HepG2 (cell line): ENCODE results near the gene ZBTB20. TPM values are rescaled to one million over a fixed set of nuclear protein-coding genes. Genes with fewer than 3 reads are reported as not detected.

ENCODE experiments used
- ATAC-seq: fragments of 200-7000 bp; cut with Tn5 transposase; 3 replicates; pipeline ENCODE4 v1.9.1; 2020; ENCODE audit warnings: mild to moderate bottlenecking, moderate library complexity
- BruUV-seq: library from RNA; stranded (reverse); fragments of 400-500 nt; replicated peaks from 2 replicates; lab custom pipeline; 2021; lab: Mats Ljungman, UMichigan
- CTCF ChIA-PET: fragments of 300-600 bp; formaldehyde crosslinking; extraction: SDS; loops from one replicate; lab custom pipeline; 2021; ENCODE audit warnings: low total read pairs, inconsistent platforms, low intra/inter-chr PET ratio; lab: Yijun Ruan, JAX
- POLR2A ChIA-PET: fragments of 350-600 bp; sonication (Branson Sonifier 250); formaldehyde crosslinking; loops from one replicate; lab custom pipeline; 2020; ENCODE audit warnings: antibody characterized with exemption, inconsistent platforms; lab: Yijun Ruan, JAX
- DNase-seq: peaks from one replicate; pipeline ENCODE4 v3.0.0-alpha.2; 2015; ENCODE audit warnings: low spot score
- FAIRE-seq: peaks from 3 replicates; lab custom pipeline; 2011; peaks lifted over from hg19 to GRCh38; lab: Jason Lieb, UNC
- H2AFZ ChIP-seq: one replicate; pipeline ENCODE4 v1.6.1; 2011; ENCODE audit warnings: low read length, inconsistent platforms
- H3K27ac ChIP-seq: fragments of 300-600 bp; 3 replicates; pipeline ENCODE4 v1.8.0; 2011; ENCODE audit warnings: mixed run types, mild to moderate bottlenecking, mixed read lengths, low read length, inconsistent platforms; ENCODE audit not compliant: insufficient read depth; ENCODE audit errors: extremely low read length
- H3K27me3 ChIP-seq, 2 experiments: fragments of 200-600 bp in 1 of 2; 2 replicates in 1 of 2; 3 replicates in 1 of 2; pipeline versions ENCODE4 v1.6.0 to v1.8.0; 2011; ENCODE audit warnings: low read length in 2 of 2, mild to moderate bottlenecking in 2 of 2, moderate library complexity in 2 of 2, inconsistent platforms in 1 of 2; ENCODE audit not compliant: insufficient read depth in 2 of 2, control insufficient read depth in 1 of 2
- H3K36me3 ChIP-seq, 2 experiments: fragments of 200-600 bp in 1 of 2; replicated peaks in 1 of 2; 2 replicates in 1 of 2; 3 replicates in 1 of 2; pipeline versions ENCODE4 v1.5.1 to v1.8.0; 2011; ENCODE audit warnings: low read length in 2 of 2, inconsistent platforms in 1 of 2; ENCODE audit not compliant: insufficient read depth in 2 of 2, control insufficient read depth in 1 of 2
- H3K4me1 ChIP-seq: 2 replicates; pipeline ENCODE4 v1.5.1; 2012; ENCODE audit warnings: low read length, inconsistent platforms; ENCODE audit not compliant: insufficient read depth
- H3K4me2 ChIP-seq: 2 replicates; pipeline ENCODE4 v1.6.0; 2011; ENCODE audit warnings: low read depth, low read length, inconsistent platforms
- H3K4me3 ChIP-seq, 3 experiments: fragments of 200-600 bp in 1 of 3; sonication (generic), shearing (Covaris generic) in 1 of 3; replicated peaks in 1 of 3; 2 replicates each; pipeline ENCODE4 v1.5.1; 2011 to 2016; ENCODE audit warnings: low read length in 3 of 3, inconsistent platforms in 2 of 3, low read depth in 2 of 3, mild to moderate bottlenecking in 2 of 3, control low read depth in 1 of 3, mixed read lengths in 1 of 3; ENCODE audit not compliant: insufficient read depth in 1 of 3
- H3K79me2 ChIP-seq: one replicate; pipeline ENCODE4 v1.6.1; 2011; ENCODE audit warnings: low read length, inconsistent platforms; ENCODE audit not compliant: insufficient read depth
- H3K9ac ChIP-seq: 2 replicates; pipeline ENCODE4 v1.6.0; 2011; ENCODE audit warnings: mild to moderate bottlenecking, low read depth, low read length, inconsistent platforms; ENCODE audit not compliant: insufficient read depth
- H3K9me3 ChIP-seq: 2 replicates; pipeline ENCODE4 v1.5.1; 2012; ENCODE audit warnings: mild to moderate bottlenecking, low read length
- H4K20me1 ChIP-seq: 2 replicates; pipeline ENCODE4 v1.6.0; 2011; ENCODE audit warnings: inconsistent platforms, mild to moderate bottlenecking, low read length, moderate library complexity; ENCODE audit not compliant: insufficient read depth
- ATF7 ChIP-seq, 2 experiments: fragments of 450-650 bp in 1 of 2; sonication (generic) in 1 of 2; formaldehyde crosslinking in 1 of 2; IDR thresholded peaks; 2 replicates each; pipeline versions ENCODE4 v1.4.0 to v1.6.1; 2016 to 2020; ENCODE audit warnings: antibody characterized with exemption in 1 of 2, mild to moderate bottlenecking in 1 of 2, missing genetic modification reagents in 1 of 2
- ZBTB8A ChIP-seq: sonication (generic); formaldehyde crosslinking; IDR thresholded peaks from 2 replicates; pipeline ENCODE4 v1.4.0; 2020; ENCODE audit warnings: mild to moderate bottlenecking, low read depth, missing genetic modification reagents, borderline replicate concordance
- ZNF496 ChIP-seq: sonication (generic); formaldehyde crosslinking; IDR thresholded peaks from 2 replicates; pipeline ENCODE4 v1.8.1; 2023; ENCODE audit warnings: mild to moderate bottlenecking, moderate library complexity, missing genetic modification reagents; ENCODE audit not compliant: insufficient replicate concordance
- WGBS: methylation state at CpG from one replicate; pipeline ENCODE4 v1.1.6; 2017; ENCODE audit warnings: low lambda C conversion rate; 5-methylcytosine and 5-hydroxymethylcytosine counted together
- in situ Hi-C: cut with HindIII; loops from 2 replicates; pipeline ENCODE4 v1.10.0; 2017; ENCODE audit warnings: low pct_unique_long_range_greater_than_20kb; ENCODE audit not compliant: extremely low pct_ligation_motif_present
- intact Hi-C: fragments of 100-400 bp; cut with micrococcal nuclease; formaldehyde crosslinking; loops from one replicate; pipeline ENCODE4 v1.10.0; 2022; ENCODE audit not compliant: unreplicated experiment
- polyA plus RNA-seq, 8 experiments: library from polyadenylated mRNA; depleted of rRNA in 3 of 8; stranded (reverse) in 7 of 8; unstranded in 1 of 8; fragments of >200 nt; fragmentation: Illumina TruSeq in 4 of 8; extraction: Trizol in 4 of 8; gene quantifications; 2 replicates each; pipeline versions ENCODE4 v1.2.1 to v1.2.3, GENCODE V29; 2011 to 2016; ENCODE audit warnings: low read depth in 4 of 8, missing spikeins in 1 of 8, mixed read lengths in 1 of 8; ENCODE audit not compliant: insufficient read depth in 1 of 8
- total RNA-seq, 5 experiments: library from RNA; depleted of rRNA; stranded (reverse); fragments of >200 nt; fragmentation: Illumina TruSeq; extraction: Trizol; gene quantifications; 2 replicates each; pipeline ENCODE4 v1.2.3, GENCODE V29; 2016; ENCODE audit warnings: low read depth in 1 of 5
- TF ChIP-seq, protein P1 (sequence below): sonication (generic); formaldehyde crosslinking; IDR thresholded peaks from 2 replicates; pipeline ENCODE4 v1.4.0; 2020; ENCODE audit warnings: missing genetic modification reagents
- TF ChIP-seq, protein P2 (sequence below), 2 experiments: sonication (generic) in 1 of 2; formaldehyde crosslinking in 1 of 2; IDR thresholded peaks; 2 replicates each; pipeline versions ENCODE4 v1.6.1 to v1.9.0; 2014 to 2022; ENCODE audit warnings: antibody characterized with exemption in 1 of 2, borderline replicate concordance in 1 of 2, inconsistent platforms in 1 of 2, low read depth in 1 of 2, missing genetic modification reagents in 1 of 2
- TF ChIP-seq, protein P3 (sequence below): IDR thresholded peaks from 2 replicates; pipeline ENCODE4 v1.6.1; 2018; ENCODE audit warnings: missing genetic modification reagents, mild to moderate bottlenecking, missing compliant biosample characterization

ZBTB20 gene
- total and polyA plus RNA-seq, 2 of the 13 experiments (the other 11 are each of a cell fraction or from before 2014, with no cell fraction given), result 1.9 to 8.8 TPM

DNA sequence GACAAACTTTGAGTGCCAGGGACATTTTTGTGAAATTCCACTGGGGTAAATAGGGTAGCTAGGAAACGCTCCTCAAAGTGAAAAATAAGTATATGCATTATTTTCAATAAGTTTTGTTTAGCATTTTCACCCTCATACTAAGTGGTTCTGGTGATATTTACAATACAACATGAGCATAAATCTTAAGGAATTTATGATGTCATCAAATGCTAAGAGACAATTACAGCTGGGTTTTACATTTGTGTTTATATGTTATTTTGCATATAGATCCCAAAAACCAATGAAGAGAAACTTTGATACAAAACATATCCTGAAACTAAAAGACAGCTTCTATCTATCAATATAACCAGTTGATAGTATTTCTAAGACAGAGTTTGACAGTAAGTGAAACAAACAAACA lies 323.1 kb downstream of the ZBTB20 start:
- Histone ChIP-seq H3K27me3 (no peaks in the 10 kb centered on the region), H3K79me2 (no peaks in the 10 kb centered on the region), H3K4me2 (no peak overlapping the region), H3K4me1 (no peaks in the 10 kb centered on the region), H3K36me3 (no peaks in the 10 kb centered on the region), H3K9ac (no peak overlapping the region), H3K9me3 (no peaks in the 10 kb centered on the region), H4K20me1 (no peaks in the 10 kb centered on the region), H2AFZ (no peak overlapping the region), H3K4me3 (no peak overlapping the region), H3K27ac (no peak overlapping the region)
- no peak for ATAC-seq
- peak; percentile 86 for TF ChIP-seq ATF7 (IDR thresholded peaks at IDR 0.05)
- TF ChIP-seq ATF7 (CRISPR knock-in tag; IDR thresholded peaks at IDR 0.05), result no peak
- TF ChIP-seq, protein P1, sequence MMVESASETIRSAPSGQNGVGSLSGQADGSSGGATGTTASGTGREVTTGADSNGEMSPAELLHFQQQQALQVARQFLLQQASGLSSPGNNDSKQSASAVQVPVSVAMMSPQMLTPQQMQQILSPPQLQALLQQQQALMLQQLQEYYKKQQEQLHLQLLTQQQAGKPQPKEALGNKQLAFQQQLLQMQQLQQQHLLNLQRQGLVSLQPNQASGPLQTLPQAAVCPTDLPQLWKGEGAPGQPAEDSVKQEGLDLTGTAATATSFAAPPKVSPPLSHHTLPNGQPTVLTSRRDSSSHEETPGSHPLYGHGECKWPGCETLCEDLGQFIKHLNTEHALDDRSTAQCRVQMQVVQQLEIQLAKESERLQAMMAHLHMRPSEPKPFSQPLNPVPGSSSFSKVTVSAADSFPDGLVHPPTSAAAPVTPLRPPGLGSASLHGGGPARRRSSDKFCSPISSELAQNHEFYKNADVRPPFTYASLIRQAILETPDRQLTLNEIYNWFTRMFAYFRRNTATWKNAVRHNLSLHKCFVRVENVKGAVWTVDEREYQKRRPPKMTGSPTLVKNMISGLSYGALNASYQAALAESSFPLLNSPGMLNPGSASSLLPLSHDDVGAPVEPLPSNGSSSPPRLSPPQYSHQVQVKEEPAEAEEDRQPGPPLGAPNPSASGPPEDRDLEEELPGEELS (CRISPR knock-in tag), result no peak
- TF ChIP-seq ZBTB8A (CRISPR knock-in tag), result no peak
- TF ChIP-seq, protein P2, sequence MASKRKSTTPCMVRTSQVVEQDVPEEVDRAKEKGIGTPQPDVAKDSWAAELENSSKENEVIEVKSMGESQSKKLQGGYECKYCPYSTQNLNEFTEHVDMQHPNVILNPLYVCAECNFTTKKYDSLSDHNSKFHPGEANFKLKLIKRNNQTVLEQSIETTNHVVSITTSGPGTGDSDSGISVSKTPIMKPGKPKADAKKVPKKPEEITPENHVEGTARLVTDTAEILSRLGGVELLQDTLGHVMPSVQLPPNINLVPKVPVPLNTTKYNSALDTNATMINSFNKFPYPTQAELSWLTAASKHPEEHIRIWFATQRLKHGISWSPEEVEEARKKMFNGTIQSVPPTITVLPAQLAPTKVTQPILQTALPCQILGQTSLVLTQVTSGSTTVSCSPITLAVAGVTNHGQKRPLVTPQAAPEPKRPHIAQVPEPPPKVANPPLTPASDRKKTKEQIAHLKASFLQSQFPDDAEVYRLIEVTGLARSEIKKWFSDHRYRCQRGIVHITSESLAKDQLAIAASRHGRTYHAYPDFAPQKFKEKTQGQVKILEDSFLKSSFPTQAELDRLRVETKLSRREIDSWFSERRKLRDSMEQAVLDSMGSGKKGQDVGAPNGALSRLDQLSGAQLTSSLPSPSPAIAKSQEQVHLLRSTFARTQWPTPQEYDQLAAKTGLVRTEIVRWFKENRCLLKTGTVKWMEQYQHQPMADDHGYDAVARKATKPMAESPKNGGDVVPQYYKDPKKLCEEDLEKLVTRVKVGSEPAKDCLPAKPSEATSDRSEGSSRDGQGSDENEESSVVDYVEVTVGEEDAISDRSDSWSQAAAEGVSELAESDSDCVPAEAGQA (IDR thresholded peaks at IDR 0.05; ENCODE audit: low read depth), result no peak
- TF ChIP-seq, protein P2 (CRISPR knock-in tag; IDR thresholded peaks at IDR 0.05; ENCODE audit: borderline replicate concordance), result no peak
- TF ChIP-seq, protein P3, sequence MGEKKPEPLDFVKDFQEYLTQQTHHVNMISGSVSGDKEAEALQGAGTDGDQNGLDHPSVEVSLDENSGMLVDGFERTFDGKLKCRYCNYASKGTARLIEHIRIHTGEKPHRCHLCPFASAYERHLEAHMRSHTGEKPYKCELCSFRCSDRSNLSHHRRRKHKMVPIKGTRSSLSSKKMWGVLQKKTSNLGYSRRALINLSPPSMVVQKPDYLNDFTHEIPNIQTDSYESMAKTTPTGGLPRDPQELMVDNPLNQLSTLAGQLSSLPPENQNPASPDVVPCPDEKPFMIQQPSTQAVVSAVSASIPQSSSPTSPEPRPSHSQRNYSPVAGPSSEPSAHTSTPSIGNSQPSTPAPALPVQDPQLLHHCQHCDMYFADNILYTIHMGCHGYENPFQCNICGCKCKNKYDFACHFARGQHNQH, result no peak
- no peak for TF ChIP-seq ZNF496
- FAIRE-seq, result no peak
- in situ Hi-C loops, result loop anchor here (10.0 kb wide), 1 partner anchor 261 kb away; no protein-coding TSS in a partner anchor
- ChIA-PET POLR2A (no interaction called here), CTCF (no interaction called here)
- WGBS, result 24% methylated on average over 1 of the region's 1 CpG
- DNase-seq, result no peak
- intact Hi-C loops, result no loop called here
- no TSS peak for BruUV-seq
